Activated CD8-positive, alpha-beta memory T cell treated with anti-CD3 and anti-CD28 coated beads, Interleukin-2, amount 50 U/mL, for 48 hours (primary cell): Measurements from ENCODE around the gene IFNG-AS1.

Source experiments
- DNase-seq: peaks from one replicate; pipeline ENCODE4 v3.0.0-alpha.2; 2020

Gene IFNG-AS1

GRCh38 chr12:67989184-67989920, at the start of gene IFNG-AS1:
IFNG-AS1 (plus strand) TSS chr12:67989447.
- DNase-seq, result no peak

- no peak for DNase-seq
Observed at GRCh38 chr12:67939611-67940010, 49.6 kb upstream of the IFNG-AS1 start.

DNA sequence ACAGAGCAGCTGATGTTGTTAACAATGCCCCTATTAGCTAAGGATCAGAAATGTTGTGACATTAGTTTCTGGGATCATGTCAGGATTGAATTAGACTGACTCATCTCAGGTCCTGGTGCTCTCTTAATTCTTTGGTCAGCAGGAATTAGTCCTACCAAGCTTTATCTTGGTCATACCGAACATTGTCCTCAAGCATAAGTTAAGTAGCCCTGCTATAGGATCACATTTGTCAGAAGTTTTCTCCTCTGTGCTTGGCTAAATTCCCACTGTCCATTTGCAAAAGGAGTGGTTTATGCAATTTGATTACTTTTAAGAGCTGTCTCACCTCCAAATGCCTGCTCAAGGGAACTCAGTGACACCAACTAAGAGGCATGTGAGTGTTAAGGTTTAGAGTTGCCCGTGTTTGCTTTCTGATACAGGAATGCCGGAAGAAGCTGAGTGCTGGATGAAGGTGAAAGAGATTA, 48.4 kb upstream of the IFNG-AS1 start:
- DNase-seq, result no peak

DNA sequence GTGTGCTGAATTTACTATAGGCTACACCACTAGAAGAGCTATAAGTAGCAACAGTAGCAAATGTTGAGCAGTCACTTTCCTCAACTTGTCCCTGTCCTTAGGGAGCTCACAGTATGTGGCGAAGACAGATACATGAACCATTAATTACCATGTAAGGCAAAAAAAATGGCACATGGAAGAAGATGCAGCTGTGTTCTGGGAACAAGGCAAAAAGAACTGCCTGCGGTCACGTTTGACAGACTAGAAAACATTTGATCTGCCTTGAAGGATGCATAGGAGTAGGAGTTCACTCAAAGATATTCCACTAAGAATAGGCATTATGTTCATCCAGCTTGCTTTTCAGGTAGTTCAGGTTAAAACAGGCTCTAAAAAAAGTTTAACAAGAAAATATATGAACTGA, 46.5 kb upstream of the IFNG-AS1 start:
- DNase-seq, result no peak

DNA sequence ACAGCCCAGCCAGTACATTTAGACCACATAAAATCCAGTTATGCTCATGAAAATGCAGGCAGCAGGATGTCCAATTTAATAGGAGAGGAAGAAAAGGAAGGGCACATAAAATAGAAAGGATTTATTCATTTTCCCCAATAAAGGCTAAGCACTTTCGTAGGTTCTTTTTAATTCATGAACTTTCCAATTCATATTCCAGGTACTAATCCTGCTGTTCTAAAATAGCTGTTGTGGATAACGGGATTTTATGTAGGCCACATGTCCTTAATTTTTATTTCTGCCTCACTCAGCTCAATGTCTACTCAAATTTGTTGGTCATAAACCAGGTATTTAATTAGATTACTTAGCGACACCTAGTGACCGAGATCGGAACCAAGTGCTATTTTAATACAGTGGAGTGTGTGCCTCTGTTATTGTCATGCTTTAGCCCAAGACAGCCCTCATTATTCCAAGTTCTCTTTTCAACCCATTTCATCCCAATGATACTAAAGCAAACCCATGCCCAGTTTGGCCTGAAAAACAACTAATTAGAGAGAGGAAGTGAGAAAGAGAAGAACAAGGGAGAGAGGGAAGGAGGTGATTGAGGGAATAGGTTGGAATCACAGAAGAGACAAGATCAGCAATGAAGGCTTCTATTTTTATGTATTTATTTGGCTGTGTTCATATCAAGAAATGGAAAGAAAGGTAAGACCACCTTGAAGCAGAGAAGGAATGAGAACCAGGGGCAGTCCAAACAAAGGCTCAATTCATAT, 45.9 kb upstream of the IFNG-AS1 start:
- DNase-seq, result no peak

- no peak for DNase-seq
Observed at GRCh38 chr12:67944093-67944492, 45.2 kb upstream of the IFNG-AS1 start.

GRCh38 chr12:67952787-67953186, 36.5 kb upstream of the IFNG-AS1 start:
- DNase-seq, result no peak

DNA sequence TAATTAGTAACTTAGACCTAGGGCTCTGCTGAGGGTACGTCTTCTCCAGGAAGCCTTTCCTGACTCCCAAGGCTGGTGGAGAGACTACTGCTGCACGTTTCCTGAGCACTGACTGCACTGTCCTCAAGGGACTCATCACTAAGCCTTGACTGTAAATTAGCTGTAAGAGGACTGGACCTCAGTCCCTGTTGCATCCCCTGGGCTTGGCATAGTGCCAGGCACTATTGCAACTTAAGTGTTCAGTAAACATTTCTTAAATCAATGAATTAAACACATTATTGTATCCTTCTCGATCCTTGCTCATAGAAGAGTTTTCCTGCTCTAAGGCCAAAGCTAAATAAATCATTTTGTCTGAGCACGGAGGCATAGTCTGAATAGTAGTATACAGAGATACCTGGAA, 31.9 kb upstream of the IFNG-AS1 start:
- no peak for DNase-seq

GRCh38 chr12:67958187-67958586, 31.1 kb upstream of the IFNG-AS1 start:
- no peak for DNase-seq

DNA sequence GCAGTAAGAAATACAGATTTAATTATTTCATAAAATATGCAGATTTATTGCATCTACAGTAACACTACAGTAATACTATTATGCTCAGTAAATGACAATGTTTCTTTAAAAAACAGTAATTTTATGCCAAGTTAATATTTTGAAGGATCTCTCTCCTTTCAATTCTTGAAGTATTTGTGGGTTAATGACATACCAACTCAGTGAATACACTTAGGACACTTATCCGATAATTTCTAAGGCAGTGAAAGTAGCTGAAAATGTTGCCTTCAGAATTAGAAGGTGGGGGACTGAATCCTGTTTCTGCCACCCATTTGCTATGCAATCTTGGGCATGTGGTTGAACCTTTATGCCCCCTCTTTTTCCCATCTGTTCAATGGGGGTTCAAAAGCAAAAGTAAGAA, 24.8 kb upstream of the IFNG-AS1 start:
- no peak for DNase-seq

DNA sequence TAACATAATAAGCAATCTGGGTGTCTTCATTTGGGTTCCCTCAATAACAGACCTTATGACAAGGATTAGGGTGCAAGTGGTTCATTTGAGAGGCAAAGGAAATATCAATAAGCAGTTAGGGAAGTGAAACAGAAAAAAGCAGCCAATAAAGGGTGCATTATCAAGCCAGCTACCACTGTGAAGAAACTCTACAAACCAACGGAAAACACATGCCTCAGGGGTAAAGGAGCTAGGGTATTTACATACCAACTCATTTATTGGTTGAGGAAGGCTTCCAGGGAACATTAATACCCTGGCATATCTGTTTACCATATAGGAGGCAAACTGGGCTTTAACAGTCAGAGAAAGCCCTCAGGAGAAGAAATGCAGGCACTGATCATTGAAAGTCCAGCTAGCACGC, 22.7 kb upstream of the IFNG-AS1 start:
- DNase-seq, result no peak

DNA sequence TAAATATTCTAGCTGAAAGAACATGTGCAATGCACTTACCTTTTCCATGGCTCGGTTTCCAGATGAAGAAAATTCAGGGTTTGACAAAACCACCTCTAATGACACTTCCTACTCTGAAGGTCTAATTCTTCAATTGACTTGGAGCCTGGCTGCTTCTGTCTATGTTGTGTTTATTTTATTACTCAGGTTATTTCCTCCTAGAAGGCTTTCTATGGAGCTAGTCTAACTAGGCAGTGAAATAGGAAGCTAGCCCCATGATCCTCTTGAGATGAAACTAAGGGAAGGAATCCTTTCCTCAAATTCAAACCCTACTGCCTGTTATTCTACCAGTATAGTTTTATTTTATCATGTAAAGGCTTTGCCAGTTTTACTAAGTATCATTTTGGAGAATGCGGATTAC, 20.9 kb upstream of the IFNG-AS1 start:
- DNase-seq, result no peak

DNA sequence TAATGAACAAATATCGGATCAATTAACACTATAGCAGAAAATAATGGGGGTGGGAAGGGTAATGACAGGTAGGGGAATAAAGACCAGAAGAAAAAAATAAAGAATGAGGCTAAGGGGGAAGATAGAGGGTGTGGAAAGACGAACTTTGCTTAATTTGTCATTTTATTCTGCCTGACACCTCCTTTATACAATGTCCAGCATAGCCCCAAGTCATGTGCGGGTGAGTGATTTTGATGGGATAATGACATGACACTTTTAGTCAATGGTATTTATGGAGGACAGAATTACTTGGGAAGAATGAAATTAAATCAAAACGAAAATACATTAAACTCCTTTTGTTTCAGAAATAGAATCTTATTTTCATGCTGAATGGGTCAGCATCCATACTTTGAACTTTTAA, 20.5 kb upstream of the IFNG-AS1 start:
- DNase-seq, result no peak

DNA sequence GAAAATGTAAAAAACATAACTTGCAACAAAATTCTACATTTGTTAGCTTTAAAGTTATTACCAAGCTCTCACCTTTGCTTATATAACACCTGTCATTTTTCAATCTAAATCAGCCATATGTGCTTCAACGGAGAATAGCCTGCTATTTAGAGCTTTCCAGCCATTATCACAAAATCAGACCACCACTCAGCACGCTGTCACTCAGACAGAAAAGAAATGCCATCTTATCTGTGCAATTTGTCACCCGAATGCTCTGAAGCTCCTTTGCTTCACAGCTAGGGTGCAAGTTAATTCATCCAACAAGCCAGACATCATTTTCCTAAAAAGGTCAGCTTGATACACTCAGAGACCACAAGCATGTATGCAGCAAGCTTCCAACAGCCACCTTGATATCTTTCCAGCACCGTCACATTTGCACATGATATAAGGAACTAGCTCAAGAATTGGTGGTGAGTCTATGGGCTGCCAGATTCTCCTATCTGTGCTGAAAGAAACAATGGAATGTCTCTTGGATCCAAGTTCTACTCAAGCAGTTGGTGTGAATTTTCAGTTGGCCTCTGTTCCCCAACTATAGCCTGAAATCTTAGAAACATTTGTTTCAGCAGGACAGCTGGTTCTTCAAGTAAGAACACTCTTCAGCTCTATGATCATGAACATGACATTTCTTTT, 20.0 kb upstream of the IFNG-AS1 start:
- DNase-seq, result no peak

GRCh38 chr12:67977668-67978067, 11.6 kb upstream of the IFNG-AS1 start:
- DNase-seq, result no peak

DNA sequence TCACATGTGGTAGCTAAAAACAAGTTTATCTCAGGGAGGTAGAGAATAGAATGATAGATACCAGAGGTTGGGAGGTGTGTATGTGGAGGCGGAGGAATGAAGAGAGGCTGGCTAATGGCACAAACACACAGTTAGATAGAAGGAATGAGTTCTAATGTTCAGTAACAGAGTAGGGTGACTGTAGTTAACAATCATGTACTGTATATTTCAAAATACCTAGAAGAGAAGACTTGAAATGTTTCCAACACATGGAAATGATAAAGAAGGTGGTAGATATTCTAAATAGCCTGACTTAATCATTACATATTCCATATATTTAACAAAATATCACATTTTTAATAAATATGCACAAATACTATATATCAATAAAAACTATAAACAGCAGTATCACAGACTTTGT, 8.9 kb upstream of the IFNG-AS1 start:
- DNase-seq, result no peak

DNA sequence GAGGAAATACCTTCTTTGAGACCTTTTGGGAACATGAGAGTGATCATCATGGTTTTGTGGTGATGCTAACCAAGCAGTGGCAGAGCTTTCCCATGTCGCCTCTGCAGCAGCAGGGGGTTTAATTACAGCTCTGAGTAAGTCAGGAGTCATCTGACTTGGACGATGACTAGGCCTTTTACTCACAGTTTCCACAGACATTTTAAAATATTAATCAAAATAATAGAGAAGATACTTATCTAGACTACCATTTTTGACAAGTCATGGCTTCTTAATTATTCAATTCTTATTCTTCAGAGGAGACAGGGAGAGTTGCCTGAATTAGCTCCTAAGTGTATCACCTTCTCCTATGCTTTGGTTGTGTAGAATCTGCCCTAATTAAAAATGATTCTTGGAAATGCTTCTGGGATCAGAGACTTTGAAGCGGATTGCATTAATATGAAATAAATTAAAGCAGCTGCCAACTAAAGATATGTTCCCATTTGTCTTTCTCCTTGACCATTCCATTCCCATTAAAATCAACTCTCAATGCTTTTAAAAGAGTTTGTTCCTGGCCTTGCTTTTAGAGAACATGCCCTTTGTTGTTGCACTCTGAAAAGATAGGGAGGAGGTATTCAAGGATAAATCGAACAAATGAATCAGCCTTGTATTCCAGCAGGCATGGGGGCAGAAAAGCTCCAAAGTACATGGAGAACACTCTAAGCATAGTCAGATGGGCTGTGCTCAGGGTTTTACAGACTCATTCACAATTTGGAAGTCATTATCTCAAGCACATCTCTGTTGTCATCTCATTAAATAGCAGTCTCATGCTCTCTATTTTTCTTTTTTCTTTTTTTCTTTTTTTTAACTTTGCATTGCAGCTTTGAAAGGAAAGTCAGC, 7.7 kb upstream of the IFNG-AS1 start:
- no peak for DNase-seq

DNA sequence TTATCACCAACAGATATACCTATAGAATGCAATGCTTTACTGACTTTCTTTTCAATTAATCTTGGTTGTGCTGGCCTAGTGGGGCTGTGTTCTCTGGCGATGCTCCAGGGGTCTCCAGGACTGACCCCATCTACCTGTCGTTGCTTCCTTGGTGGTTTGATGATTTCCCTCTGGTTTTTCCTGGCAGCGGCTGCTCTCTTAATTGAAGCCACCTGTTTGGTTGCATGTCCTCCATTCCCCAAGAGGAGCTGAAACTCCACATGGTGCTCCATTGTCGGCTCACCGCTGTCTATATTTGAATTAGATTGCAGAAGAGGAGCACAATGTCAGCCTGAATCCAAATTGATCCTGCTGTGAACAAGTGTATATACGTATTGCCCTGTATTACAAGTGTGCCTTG, 7.1 kb upstream of the IFNG-AS1 start:
- no peak for DNase-seq

DNA sequence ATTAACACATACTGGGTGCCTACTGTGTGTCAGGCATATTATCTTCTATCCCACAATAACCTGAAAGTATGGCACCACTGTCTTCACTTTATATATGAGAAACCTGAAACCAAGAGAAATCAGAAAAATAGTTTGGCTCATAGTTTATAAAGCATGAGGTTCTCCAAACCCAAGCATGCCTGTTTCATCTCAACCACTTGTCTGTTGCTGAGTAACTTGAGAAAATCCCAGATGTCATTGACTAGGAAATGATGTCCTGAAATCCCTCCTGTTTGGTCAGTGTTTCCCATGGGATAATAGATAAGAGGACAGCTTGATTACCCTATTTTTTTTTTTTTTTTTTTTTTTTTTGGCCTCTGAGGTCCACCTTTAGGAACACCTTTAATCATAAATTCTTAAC, 2.6 kb upstream of the IFNG-AS1 start:
- no peak for DNase-seq

DNA sequence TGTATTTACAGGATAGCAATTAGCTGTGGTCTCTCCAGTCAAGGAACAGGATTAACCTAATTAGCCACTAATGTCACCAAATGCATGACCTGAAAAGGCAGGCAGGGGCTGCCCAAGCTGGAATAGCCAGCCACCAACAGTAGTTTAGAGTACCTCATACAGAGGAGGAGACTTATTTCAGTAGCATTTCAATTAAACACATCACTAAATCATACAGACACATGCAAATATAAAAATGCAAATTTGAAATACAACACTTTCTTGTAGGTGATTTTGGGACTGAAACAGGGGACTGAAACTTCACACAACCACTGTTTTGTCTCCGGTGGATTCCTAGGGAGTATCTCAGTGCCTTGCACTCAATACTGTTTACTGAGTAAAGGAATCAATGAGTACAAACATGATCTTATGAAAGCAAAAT, 636 bp upstream of the IFNG-AS1 start:
- DNase-seq, result no peak

GRCh38 chr12:67991158-67991557, 1.9 kb downstream of the IFNG-AS1 start:
- DNase-seq, result no peak

- DNase-seq, result no peak
Observed at GRCh38 chr12:67993143-67993542, 3.9 kb downstream of the IFNG-AS1 start.

GRCh38 chr12:67994046-67994445, 4.8 kb downstream of the IFNG-AS1 start:
- DNase-seq, result no peak
